GM21515 (cell line): ENCODE results near the gene HEG1.

ENCODE experiments used
- ATAC-seq: cut with Tn5 transposase; IDR thresholded peaks from one replicate; pipeline ENCODE4 v1.9.1; 2021; ENCODE audit not compliant: unreplicated experiment

Gene HEG1

DNA sequence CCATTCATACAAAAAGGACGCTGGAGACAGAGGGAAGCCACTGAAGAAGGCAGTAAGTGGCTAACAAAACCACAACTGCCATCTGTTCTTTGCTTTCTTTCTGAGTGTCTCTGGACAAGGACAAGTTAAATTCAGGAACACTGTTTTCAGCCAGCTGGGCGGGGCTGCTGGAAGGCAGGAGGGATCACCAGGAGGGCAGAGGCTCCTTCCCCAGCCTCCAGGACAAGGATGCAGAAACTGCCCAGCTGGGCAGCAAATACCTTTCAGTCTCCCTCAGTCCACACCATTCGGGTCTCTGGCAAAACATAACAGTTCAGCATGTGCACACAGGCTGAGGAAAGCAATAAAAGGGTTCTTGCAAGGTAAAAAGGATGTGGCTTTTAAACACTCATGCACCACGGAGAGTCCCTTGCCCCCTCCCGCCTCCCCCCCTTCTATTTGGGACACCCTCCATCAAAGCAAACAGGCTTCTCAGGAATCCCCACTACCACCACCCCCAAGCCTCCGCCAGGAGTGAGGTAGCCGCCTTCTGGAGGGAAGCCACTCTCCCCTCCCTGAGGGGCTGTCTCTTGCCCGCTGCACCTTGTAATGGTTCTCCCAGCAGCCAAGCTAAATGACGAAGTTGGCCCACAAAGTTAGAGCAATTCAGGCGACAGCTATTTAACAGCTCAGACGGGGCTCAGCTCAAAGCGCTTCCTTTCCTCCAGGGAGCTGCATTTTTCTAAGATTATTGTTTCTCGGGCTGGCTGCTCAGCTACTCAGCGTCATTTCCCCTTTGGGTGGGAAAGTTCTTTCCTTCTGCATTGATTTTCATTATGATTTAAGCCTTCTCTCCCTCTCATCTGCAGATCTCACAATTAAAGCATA is 3.8 kb downstream of the HEG1 start:
- no peak for ATAC-seq

DNA sequence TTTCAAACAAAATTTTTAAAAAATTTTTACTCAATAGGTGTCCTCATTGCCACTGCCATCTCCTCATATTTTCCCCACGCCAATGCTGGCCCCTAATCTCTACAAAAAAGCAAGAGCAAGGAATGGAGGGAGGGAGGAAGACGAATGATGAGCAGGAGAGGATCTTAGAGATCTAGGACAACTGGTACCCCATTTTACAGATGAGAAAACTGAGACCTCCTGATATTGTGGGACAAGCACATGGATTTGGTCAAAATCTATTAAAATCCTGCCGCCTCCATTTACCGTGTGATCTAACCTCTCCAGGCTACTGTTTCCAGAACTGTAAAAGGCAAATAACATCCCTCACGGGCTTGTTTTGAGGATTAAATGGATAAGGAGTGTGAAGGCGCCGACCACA is 4.6 kb downstream of the HEG1 start:
- no peak for ATAC-seq

DNA sequence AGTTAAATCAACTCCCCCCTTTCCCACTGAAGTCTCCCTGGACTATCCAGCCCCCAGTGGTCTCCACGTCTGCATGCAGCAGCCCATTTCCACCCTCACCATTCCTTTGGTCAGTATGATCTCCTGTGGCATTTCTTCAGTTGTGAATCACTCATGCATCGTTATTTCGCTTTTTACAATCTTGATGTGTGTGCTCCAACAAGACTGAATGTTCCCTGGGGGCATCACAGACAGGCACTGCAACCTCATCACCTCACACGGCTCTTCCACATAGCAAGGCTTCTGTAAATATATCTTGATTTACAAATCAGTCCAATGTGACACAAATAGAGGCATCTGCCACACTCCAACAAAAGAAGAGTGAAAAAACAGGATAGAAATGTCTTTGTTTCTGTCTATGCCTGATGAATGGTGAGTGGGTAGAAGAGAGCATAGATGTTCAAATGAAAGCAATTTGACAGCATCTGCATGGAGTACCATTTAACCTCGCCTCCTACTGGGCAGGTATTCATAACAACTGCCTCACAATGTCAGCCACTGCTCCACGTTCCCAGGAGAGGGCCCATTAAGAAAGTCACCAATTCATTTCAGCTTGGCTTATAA is 5.2 kb downstream of the HEG1 start:
- no peak for ATAC-seq

DNA sequence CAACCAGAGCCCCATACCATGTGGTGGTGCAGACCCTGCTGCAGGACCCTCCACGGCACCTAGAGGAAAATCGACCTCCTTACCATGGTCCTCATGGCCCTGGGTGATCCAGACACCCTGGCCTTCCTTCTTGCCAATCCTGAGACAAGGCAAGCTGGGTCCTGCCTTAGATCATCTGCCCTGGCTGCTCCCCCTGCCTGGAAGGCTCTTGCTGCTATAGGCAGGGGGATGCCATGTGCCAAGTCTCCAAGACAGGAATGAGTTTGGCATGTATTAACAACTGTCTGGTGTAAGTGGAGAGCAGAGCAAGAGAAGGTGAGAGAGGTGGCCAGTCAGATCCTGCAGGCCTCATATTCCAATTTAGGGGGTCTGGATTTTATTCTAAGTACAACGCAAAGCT is 7.5 kb downstream of the HEG1 start:
- no peak for ATAC-seq

DNA sequence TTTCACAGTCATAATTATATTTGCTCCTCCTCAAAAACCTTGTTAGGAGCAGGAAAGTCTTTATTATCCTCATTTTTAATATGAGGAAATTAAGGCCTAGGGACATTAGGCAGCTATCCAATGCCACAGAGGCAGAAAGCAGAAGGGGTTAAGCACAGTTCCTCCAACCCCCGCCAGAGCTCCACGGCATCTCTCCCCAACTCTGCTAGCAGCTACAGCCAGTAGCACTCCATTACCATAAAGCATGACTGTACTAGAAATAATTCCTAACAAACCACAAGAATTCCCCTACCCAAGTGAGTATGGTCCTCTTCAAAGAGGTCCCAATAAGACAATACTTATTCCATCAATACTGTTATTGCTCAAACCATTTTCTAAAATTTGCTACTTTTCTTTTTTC is 9.8 kb downstream of the HEG1 start:
- no peak for ATAC-seq

DNA sequence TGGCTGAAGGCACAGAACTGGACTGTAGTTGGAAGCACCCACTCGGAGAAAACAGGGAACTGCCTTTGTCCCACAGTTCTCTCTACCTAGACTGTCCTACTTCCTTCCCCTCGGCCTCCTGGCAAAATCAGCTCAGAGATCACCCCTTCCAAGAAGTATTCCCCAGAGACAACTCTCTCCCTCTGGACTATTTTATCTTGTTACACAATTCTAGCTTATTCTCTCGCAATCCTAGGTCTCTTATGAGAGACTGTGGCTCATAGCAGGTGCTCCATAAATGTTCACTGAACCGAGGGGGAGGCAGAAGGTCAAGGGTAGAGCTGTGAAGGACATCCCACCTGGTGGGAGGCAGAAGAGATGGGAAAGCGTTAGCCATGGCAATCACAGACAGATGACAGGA is 10.6 kb downstream of the HEG1 start:
- ATAC-seq: no peak

DNA sequence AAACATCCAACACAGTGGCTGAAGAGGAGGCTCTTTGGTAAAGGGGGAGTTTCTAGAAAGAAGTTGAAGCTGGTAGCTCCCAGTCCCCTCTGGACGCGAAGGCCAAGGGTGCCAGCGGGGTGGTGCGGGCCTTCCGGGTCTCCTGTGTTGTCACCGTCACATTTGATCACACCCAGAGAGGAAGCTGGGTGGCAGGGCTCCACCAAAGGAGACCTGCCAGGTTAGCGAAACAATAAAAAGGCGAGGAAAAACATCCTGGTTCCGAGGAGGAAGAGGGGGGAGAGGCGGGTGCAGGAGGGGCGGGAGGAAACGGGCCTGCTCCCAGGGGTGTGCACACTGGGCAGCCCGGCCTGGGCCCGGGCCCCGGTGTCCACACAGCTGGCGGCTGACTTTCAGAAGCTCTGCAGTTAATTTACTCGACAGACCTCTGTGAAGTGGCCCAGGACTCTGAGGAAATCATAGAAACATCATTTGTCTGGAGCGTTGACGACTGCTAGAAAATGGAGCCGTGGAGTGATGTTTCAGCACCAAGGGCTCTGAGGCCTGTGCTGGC is 12.1 kb downstream of the HEG1 start:
- ATAC-seq: no peak

DNA sequence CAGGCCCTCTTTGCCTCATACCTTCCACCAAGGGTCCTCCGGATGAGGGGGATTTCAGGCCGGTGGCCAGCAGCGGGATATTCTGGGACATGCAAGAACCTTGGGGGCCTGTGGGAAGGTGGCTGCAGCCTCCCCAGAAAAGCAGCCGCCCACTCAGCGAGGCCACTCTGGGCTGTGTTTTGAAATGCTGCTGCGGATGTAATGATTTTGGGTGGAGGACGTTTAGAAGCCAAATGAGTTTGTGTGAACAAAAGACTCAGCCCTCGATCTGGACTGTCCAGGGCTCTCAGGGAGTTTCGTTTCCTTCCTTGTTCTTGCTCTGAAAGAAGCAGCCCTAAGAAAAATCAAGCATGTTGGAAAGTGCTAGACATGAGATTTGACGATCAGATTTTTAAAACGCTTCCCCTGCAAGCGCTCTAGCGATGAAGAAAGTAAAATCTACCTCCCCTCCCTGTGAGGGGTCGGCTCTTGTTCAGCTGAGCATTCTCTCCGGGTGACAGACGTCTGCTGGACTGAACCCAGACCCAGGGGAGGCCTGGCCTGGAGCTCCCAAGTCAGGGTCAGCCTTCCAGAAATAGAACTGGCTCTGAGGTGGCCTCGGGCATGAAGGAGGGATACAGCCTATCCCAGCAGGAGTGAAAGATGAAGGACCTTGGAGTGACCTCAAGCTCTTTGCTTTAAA is 12.9 kb downstream of the HEG1 start:
- ATAC-seq: no peak

DNA sequence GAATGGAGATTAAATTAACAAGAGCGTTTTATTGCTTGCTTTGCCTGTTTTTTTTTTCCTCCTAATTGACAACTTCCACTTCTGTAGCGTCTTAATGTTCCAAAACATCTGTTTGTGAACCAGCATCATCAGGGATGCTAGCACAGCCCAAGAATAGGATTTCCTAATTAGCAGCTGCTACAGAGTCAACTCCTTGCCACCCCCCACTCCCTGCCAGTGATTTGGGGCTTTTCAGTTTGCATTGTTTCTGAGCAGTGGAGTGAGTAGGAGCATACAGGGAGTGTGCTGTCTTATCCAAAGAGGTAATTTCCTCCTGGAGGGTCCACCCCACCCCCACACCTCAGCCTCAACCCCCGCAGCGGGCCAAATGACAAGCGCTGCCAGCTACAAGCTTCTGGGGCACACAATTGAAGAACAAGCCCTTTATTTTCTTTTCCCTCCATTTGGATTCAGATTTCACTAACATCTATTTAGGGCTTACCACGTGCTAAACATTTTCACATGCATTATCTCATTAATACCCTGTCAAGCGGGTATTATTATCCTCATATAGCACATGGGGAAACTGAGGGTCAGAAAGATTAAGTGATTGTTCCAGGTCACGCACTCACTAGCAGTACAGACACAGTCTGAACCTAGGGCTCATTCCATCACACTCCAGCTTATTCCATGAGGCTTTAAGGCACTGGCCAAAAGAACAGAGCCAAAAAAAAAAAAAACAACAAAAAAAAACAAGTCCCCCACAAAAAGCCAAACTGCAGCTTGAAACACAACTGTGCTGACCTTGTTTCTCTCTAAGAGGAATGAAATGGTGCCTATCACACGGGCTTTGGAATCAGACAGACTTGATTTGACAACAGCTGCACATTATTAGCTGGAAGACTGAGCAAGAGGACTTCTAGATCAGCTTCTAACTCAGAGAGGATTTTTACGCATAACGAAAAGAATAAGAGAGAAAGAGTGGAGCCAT is 16.4 kb downstream of the HEG1 start:
- no peak for ATAC-seq

DNA sequence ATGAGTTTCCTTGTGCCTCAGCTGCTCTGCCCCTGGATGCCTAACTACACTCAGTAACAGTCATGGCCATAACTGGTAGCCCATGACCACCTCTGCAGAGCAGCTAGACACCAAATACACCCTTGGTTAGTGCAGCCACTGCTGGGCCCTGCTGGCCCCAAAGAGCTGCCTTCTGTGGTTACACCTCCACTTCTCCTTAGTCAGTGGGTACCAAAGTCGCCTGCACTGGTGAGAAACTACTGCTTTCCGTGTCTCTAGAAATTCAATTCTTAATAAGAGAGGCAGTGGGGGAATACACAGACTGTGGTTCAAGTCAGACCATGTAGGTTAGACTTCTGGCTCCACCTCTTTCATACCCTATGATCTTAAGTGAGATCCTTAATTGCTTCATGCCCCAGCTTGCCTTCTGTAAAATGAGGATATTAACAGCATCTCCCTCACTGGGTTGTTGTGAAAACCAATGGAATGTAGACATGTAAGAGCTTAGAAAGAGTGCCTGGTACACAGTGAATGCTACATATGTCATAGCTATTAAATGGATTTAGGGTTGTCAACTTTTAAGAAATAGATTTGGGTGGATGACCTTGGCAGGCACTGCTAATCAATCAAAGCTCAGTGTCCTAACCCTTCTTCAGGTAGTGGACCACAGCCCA is 18.2 kb downstream of the HEG1 start:
- ATAC-seq: no peak

DNA sequence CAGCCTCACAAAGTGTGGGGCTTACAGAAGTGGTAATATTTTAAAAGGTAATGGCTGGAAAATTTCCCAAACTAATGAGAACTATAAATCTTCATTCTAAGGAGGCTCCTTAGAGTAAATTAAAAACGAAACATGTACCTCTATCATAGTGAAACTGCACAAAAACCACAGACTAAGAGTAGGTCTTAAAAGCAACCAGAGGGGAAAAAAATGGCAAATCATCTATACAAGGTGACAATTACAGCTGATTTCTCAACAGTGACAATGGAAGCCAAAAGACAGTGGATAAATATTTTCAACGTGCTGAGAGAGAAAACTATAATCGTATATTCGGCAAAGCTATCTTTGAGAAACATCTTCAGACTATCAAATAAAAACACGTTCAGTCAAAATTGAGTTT is 20.6 kb downstream of the HEG1 start:
- no peak for ATAC-seq

DNA sequence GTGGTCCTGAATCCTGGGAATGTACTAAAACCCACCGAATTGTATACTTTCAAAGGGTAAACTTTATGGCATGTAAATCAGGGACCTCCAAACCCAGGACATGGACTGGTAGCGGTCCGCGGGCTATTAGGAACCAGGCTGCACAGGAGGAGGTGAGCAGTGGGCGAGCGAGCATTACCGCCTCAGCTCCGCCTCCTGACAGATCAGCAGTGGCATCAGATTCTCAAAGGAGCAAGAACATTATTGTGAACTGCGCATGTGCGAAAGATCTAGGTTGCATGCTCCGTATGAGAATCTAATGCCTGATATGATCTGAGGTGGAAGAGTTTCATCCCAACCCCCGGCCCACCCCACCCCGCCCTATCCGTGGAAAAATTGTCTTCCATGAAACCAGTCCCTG is 22.2 kb downstream of the HEG1 start:
- ATAC-seq: no peak

DNA sequence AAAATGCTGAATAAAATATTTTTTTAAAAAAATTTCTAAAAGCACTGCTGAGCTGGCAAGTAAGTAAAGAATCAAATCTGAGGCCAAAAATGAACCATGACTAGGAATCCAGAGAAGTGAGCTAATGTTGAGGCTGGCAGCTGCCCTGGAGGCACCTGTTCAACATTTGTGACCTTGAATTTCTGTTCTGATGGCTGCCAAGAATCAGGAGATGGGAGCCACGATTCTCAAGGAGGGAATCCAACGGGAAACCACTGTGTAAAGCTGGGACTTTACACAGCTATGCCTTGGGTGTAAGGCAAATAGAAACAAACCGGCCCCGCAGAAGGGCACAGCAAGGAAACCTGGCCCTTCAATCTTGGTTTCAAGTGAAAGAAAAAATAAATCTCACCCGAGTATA is 22.7 kb downstream of the HEG1 start:
- no peak for ATAC-seq

DNA sequence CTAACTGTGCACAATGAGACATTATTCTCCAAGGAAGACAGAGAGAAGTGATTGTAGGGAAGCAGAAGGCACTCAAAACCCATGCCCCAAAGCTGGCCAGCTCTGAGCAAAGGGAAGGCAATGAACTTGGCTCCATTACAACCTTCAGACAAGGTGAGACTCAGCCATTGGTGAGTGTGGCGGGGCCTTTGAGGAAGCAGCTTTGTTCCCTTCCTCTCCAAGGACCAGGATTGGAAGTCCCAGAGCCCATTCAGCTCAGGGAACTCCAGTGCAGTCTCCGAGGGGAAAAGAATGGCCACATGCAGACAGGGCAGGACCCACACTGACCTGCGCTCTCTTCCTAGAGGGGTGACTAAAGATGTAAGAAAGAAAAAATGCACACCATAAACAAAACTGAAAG is 23.1 kb downstream of the HEG1 start:
- no peak for ATAC-seq

DNA sequence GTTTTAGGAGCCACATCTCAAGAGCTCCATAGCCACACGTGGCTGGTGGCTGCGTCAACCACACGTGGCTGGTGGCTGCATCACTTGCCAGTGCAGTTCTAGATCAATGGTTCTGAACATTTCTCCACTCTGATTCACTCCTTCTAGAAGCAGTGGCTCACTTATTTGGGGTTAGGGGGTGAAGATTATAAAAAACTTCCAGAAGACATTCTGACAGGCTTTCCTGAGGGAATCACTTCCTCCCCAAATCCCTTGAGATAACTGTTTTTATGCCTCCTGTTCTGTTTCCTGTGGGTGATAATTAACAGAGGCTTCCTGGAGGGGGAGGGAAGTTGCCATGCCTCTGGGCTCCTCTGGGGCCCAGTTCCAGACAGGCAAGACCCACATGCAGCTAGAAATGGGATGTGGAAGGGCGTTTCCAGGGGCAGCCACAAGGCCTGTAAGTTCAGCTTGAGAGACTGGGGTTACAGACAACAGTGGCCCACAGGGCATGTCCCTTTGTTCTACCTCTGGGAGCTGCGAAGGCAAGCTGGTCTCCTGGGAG is 23.6 kb downstream of the HEG1 start:
- ATAC-seq: no peak

DNA sequence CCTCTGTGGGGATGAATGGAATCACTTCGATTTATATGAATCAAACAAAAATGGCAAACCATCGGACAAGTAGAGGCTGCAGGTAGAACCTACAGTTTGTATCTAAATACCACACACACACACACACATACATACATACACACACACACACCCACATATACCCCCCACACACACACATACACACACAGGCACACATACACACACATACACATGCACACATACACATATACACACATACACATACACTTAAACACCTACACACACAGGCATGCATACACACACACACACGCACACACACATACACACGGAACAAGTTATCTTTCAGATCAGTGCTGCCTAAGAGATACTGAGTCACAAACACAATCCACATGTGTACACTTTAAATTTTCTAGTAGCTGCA is 24.3 kb downstream of the HEG1 start:
- no peak for ATAC-seq

DNA sequence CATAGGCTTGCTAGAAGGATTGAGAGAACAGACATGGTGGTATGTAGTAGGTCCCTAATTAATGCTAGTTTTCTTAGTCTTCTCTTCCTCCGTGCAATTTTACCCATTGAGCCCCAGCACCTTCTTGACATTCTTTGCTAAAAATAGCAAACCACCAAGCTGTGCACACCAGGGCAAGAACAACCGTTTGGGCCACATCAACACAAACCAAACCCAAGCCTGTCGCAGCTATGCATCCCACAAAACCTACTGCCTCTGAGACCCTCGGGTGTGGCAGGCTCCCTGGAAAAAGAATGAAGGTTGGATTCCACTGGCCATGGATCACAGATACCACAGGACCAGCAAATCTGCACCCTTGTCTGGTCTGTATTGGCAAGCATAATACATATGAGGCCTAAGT is 27.1 kb downstream of the HEG1 start:
- no peak for ATAC-seq

DNA sequence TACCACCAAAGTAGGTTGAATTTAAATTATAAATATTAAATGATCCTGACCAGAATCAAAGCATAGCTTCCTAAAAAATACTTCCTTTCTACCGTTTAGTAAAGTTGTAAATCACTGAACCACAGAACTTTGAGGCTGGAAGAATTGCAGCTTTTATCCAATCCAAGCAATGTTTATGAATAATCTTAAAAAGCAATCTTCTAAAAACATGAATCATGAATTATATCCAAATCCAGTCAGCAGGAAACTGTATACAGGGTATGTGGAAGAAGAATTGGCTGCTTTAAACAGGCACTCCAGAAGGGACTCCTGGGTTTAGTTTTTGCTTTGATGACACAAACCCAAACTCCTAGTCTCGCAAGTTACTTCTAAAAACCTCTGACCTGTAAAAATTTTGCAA is 30.2 kb downstream of the HEG1 start:
- no peak for ATAC-seq

DNA sequence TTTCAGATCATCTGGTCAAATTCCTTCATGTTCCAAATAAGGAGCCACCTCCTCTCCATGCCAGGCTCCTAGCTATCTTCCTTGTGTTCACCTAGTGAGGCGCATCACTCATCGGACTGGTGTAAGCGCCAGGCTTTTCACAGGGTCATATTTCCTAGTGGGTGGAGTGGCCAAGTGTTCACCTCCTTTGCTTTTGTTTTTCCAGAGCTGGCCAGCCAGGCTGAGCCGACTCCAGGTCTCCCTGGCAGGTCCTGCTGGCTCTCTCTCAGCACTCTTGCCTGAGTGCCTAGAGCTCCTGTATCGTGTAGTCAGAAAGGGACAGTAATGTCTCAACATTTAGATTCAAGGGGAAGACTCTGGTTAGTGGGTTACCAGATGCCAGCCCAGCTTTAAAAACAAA is 31.0 kb downstream of the HEG1 start:
- no peak for ATAC-seq
